ENCODE results near the gene L1TD1. TPM values are rescaled to one million over a fixed set of nuclear protein-coding genes. Genes with fewer than 3 reads are reported as not detected.

The L1TD1 gene
- total and polyA plus RNA-seq, 2 experiments from 2014 or later = 283 to 628 TPM

DNA sequence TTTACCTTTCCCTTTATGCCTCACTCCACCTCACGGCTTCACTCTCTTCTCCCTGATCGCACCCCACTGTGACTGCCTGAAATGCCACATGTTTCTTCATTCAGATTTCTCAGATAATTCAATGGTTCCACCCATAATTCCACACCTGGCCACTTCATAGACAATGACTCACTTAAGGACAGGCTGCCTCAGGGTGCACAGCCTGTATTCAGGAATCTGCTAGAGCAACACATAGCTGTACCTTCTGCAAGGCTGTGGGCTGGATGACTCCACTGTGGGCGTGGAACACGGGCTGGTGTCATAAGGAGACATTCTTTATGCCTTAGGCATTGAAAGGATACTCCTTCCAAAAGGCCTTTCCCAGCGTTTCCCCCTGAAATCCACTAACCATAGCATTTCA lies 36.1 kb downstream of the L1TD1 start:
- Histone ChIP-seq H2AFZ (no peak overlapping the region), H3K27me3 (ENCODE audit: insufficient read depth) (no peaks in the 10 kb centered on the region), H3K27ac (ENCODE audit: low read depth) (no peak overlapping the region), H3K79me2 (replicated peaks; ENCODE audit: insufficient read depth) (no peaks in the 10 kb centered on the region), H3K4me1 (ENCODE audit: insufficient read depth) (peaks cover 73% of the 10 kb centered on the region), H4K20me1 (replicated peaks; ENCODE audit: insufficient read depth) (0 out of 2 replicates have a peak, but pooled peaks cover 6% of the 10 kb centered on the region), H3K36me3 (ENCODE audit: insufficient read depth) (peaks cover 11% of the 10 kb centered on the region), H3F3A (replicated peaks; ENCODE audit: low read depth) (peaks cover 53% of the 10 kb centered on the region), H3K4me3 (no peak overlapping the region), H3K4me2 (peak overlapping the region; percentile 23; the same call in 1 of the 2 replicates), H3K9me2 (ENCODE audit: insufficient read depth) (no peaks in the 10 kb centered on the region)
- DNase-seq (ENCODE audit: low spot score) (no peak), ATAC-seq (no peak)
- Mint-ChIP-seq H3K27ac (0 out of 2 replicates have a peak overlapping the region, but pooled peaks have one; percentile 12), H3K4me1 (peaks cover 59% of the 10 kb centered on the region), H3K9me3 (no peaks in the 10 kb centered on the region), H3K4me3 (no peak overlapping the region), H3K36me3 (ENCODE audit: low read depth) (peaks cover 41% of the 10 kb centered on the region), H3K27me3 (ENCODE audit: insufficient read depth, low read depth, poor library complexity) (peaks cover 10% of the 10 kb centered on the region)
- TF ChIP-seq EZH2 (IDR thresholded peaks at IDR 0.05; ENCODE audit: low read depth, unreplicated experiment) (no peak), STAT1 (IDR thresholded peaks at IDR 0.05; ENCODE audit: unreplicated experiment) (no peak), NANOG (IDR thresholded peaks at IDR 0.05; ENCODE audit: borderline replicate concordance) (no peak), ZNF331 (CRISPR knock-in tag; IDR thresholded peaks at IDR 0.05; ENCODE audit: low read depth) (no peak), POLR2AphosphoS5 (IDR thresholded peaks at IDR 0.05; ENCODE audit: low read depth) (peak; percentile 39)

DNA sequence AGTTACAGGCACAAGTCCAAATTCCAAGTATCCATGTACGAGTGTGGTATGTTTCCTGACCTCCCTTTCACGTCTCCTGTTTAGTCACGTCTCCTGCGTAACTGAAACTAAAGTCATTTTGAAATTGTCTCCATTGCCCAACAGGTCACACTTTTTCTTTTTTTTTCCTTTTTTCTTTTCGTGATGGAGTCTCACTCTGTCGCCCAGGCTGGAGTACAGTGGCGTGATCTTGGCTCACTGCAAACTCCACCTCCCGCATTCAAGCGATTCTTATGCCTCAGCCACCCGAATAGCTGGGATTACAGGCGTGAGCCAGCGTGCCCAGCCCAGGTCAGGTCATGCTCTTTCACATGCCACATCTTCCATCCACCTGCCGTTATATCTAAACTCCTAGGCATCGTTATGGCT lies 38.2 kb downstream of the L1TD1 start:
- Mint-ChIP-seq H3K27ac (no peak overlapping the region), H3K27me3 (ENCODE audit: insufficient read depth, low read depth, poor library complexity) (peaks cover 12% of the 10 kb centered on the region), H3K4me3 (no peak overlapping the region; the same call in 2 of the 3 replicates), H3K4me1 (peaks cover 70% of the 10 kb centered on the region), H3K36me3 (ENCODE audit: low read depth) (peaks cover 21% of the 10 kb centered on the region), H3K9me3 (no peaks in the 10 kb centered on the region)
- Histone ChIP-seq H3K79me2 (replicated peaks; ENCODE audit: insufficient read depth) (no peaks in the 10 kb centered on the region), H4K20me1 (replicated peaks; ENCODE audit: insufficient read depth) (0 out of 2 replicates have a peak, but pooled peaks cover 6% of the 10 kb centered on the region), H3K27me3 (ENCODE audit: insufficient read depth) (no peaks in the 10 kb centered on the region), H3K4me1 (ENCODE audit: insufficient read depth) (peaks cover 87% of the 10 kb centered on the region), H3K4me3 (no peak overlapping the region), H3F3A (replicated peaks; ENCODE audit: low read depth) (peaks cover 47% of the 10 kb centered on the region), H3K9me2 (ENCODE audit: insufficient read depth) (no peaks in the 10 kb centered on the region), H3K27ac (ENCODE audit: low read depth) (peak overlapping the region; percentile 72; the same call in 1 of the 2 replicates), H3K4me2 (no peak overlapping the region), H3K36me3 (ENCODE audit: insufficient read depth) (no peaks in the 10 kb centered on the region), H2AFZ (no peak overlapping the region)
- ATAC-seq = no peak
- TF ChIP-seq ZNF331 (CRISPR knock-in tag; IDR thresholded peaks at IDR 0.05; ENCODE audit: low read depth) (no peak), EZH2phosphoT487 (IDR thresholded peaks at IDR 0.05; ENCODE audit: unreplicated experiment) (no peak), STAT1 (IDR thresholded peaks at IDR 0.05; ENCODE audit: unreplicated experiment) (no peak), POLR2AphosphoS5 (IDR thresholded peaks at IDR 0.05; ENCODE audit: low read depth) (peak; percentile 49)
- TF ChIP-seq, protein P1, sequence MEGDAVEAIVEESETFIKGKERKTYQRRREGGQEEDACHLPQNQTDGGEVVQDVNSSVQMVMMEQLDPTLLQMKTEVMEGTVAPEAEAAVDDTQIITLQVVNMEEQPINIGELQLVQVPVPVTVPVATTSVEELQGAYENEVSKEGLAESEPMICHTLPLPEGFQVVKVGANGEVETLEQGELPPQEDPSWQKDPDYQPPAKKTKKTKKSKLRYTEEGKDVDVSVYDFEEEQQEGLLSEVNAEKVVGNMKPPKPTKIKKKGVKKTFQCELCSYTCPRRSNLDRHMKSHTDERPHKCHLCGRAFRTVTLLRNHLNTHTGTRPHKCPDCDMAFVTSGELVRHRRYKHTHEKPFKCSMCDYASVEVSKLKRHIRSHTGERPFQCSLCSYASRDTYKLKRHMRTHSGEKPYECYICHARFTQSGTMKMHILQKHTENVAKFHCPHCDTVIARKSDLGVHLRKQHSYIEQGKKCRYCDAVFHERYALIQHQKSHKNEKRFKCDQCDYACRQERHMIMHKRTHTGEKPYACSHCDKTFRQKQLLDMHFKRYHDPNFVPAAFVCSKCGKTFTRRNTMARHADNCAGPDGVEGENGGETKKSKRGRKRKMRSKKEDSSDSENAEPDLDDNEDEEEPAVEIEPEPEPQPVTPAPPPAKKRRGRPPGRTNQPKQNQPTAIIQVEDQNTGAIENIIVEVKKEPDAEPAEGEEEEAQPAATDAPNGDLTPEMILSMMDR (conservative IDR thresholded peaks at IDR 0.05; ENCODE audit: low read depth in 2 of 2) = no peak
- TF ChIP-seq, protein P2, sequence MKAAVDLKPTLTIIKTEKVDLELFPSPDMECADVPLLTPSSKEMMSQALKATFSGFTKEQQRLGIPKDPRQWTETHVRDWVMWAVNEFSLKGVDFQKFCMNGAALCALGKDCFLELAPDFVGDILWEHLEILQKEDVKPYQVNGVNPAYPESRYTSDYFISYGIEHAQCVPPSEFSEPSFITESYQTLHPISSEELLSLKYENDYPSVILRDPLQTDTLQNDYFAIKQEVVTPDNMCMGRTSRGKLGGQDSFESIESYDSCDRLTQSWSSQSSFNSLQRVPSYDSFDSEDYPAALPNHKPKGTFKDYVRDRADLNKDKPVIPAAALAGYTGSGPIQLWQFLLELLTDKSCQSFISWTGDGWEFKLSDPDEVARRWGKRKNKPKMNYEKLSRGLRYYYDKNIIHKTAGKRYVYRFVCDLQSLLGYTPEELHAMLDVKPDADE (IDR thresholded peaks at IDR 0.05) = no peak
- DNase-seq (ENCODE audit: low spot score) = no peak

Data from GM23338 (cell line).